ENCODE measurements around the gene USP32.
"Not testable (repeated sequence)": the region's sequence is repeated elsewhere in the genome, so short reads cannot be mapped to it uniquely, and the experiment has no call there.

The USP32 gene

DNA sequence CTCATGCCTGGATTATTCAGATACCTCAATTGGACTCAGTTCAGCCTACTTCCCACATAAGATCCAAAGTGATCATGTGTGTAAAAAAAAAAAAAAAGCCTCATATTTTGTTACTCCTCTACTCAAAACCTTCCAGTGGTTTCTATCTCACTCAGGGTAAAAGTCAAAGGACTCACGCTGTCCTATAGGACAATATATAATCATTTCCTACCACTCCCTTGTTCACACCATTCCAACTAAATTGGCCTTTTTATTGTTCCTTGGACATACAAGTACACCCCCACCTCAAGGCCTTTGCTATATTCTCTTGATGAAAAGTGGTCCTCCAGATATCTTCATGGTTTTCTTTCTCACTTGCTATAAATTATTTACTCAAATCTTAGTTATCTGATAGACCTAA, 99.2 kb downstream of the USP32 start:
- no peak for DNase-seq

DNA sequence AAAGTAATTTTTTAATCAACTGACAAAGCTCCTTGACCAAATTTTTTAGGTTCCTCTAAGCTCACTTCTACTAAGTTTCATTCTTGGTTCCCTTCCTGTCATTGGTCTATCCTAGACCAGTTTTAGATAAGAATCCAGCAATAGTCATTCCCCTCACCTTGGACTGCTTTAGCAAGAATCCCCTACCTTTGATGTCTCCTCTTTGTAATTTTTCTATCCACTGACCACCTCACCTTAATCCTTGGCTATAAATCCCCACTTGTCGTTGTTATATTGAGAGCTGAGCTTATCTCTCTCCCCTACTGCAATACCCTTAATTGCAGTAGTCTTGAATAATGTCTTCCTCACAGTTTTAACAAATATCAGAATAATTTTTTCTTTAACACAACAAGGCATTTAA, 107.2 kb downstream of the USP32 start:
- DNase-seq: no peak

DNA sequence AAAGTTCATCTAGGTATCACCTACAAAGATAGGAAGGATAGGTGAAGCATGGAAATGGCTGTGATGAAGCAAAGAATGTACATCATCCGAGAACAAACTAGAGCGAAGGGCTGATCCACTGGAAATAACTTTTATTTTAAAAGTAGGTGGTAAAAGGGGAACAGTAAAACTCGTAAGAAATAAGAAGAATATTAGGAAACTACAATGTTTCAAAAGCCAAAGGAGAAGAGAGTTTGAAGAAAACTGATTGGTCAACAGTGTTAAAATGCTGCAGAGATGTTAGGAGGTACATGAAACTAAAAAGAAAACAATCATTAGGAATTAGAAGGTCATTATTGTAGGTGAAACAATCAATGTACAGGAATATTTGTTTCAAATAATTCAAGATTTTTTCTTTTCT, 108.1 kb downstream of the USP32 start:
- no peak for DNase-seq

DNA sequence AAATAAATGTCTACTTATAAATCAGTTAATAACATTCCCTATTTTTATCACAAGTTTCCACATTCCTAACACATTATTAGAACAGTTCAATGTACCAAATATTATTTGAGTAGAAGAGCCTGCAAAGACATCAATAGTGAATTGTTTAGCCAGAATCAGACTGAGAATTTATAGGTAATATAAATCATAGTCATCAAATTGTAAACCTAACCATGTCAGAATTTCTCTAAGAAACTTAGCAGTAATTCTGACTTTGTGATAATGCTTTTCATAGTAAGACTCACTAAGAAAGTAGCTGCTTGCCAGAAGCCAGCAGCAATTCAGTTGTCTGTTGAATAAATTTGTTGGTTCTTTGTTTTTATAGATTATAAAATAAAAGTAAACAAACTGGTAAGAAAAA, 111.3 kb downstream of the USP32 start:
- no peak for DNase-seq

DNA sequence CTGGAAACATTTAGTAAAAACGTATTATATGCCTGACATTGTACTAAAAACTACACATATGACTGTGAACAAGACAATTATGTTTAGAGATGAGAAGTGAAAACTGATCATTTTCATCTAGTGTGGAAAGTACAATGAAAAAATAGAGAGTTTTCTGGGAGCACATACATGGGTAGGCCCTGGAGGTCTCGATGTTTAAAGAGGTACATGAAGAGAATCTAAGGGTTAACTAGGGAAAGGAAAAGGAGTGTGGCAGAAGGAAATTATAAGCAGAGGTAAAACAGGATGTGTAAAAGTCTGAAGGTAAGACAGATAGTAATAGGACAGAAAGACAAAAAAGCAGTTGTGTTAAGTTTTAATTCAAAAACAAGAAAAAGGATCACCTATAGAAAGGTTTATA, 113.7 kb downstream of the USP32 start:
- no peak for DNase-seq

GRCh38 chr17:60277258-60277657, 114.7 kb downstream of the USP32 start:
- no peak for DNase-seq

DNA sequence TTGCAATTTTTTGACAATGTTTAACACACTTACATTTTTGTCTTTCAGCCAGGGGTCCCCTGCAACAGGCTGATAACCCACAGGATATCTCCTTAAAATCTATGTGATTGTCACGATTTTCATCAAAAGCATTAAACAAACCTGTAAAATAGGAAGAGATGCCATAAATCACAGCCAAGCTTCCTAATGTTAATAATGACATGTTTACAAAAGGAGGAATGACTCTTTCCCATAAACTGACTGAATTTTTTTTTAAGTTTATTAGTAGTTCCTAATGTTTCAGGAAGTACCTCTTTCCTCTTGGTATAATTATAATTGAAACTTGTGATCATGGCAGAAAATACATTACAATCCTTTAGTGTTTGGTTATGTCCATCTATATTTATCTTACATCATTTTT, 122.5 kb downstream of the USP32 start:
- DNase-seq: no peak

DNA sequence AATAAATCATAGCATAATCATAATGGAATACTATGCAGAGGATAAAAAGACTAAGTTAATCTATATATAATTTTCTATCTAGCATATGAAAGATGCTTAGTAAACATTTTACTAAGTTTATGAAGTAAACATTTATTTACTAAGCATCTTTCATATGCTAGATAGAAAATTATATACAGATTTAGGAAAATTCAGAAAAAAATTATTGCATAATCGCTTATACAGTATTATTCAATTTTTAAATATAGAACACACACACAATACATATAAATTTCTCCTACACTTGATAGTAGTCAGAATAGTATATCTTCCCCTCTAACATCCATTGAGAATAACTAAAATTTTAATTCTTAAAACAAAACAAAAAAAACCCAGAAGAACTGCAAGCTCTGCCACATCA, 131.4 kb downstream of the USP32 start:
- no peak for DNase-seq

DNA sequence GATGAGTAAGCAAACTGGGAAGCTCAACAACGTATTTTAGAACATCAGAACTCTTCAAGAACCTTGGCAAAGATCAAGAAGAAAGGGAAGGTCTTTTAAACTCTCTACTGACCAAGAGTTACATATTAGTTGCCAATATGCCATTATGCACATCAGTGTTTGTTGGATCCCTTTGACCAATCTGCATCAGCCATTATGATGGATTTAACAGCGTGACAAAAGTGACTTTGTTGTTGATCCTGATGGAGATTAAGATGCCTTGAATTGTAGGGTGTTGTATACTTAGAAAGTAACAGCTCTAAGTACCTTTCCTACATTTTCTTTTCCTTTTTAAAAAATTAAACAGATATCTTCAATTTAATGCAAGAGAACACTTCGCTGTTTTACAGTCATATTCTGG, 133.6 kb downstream of the USP32 start:
- no peak for DNase-seq

DNA sequence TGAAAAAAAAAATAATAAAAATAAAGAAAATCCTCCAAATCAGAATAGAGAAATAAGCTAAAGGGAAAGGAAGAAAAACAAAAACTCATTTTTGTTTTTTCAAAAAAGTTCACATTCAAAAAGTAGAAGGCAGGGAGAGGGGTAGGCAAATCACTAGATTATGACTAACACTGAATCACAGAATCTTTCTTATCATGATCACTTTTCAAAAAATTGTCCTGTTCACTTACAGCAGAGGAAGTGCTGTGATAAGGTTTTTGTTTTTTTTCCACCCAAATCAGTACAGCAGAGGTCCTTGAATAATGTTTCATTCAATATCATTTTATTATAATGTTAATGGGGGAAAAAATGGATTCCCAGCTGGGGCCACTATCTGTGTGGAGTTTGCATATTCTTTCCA, 135.8 kb downstream of the USP32 start:
- no peak for DNase-seq

GRCh38 chr17:60253048-60253447, 138.9 kb downstream of the USP32 start:
- no peak for DNase-seq

DNA sequence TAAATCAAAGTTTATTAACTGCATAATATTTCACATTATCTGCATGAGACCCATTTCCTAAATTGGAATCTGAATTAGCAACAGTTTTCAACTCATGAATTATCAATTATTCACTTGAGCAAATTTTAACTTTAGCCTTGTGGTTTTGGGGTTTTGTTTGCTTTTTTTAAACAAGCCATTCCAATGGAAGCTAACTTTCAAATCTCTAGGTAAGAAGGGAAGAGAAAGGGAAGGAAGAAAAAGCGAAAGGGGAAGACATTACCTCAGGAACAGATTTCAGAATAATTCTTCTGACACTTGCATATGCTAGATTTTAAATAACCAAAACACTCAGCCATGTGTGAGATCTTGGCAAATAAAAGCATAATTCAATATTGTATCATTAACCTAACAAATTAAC, 139.5 kb downstream of the USP32 start:
- no peak for DNase-seq

GRCh38 chr17:60249290-60249826, 142.6 kb downstream of the USP32 start:
- no peak for DNase-seq

- DNase-seq: no peak
Observed at GRCh38 chr17:60248618-60249289, 143.2 kb downstream of the USP32 start.

DNA sequence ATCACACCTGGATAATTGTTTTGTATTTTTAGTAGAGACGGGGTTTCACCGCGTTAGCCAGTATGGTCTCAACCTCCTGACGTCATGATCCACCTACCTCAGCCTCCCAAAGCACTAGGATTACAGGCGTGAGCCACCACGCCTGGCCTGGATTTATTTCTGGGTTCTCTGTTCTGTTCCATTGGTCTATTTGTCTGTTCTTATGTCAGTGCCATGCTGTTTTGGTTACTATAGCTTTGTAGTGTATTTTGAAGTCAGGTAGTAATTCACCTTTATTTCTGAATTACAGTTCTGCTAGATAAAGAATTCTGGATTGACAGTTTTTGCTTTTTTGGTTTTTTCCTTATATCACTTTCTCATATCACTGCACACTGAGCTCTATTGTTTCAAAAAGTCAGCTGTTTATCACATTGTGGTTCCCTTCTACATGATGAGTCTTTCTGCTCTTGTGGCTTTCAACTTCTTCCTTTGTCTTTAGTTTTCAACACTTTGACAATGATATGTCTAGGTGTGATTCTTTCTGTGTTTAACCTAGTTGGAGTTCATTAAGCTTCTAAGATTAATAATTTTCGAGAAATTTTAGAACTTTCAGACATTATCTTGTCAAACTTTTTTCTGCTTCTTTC, 144.0 kb downstream of the USP32 start:
- DNase-seq: no peak

GRCh38 chr17:60244656-60245055, 147.3 kb downstream of the USP32 start:
- DNase-seq: no peak

DNA sequence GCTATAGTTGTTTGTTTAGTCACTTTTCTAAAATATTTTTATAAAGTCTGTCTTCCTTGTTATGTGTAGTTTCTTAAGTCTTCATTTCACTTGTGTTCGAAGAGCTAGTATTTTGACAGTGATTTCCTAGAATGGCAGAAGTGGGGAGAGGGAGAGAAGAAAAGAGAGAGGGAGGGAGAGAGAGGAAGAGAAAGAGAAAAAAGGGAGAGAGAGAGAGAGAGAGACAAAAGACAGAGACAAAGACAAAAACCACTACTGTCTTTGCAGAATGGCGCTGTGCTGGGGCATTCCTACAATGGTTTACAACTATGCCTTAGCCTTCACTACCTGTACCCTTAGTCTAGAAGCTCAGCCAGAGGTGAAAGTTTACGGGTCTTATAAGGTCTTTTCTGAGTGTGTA, 151.6 kb downstream of the USP32 start:
- DNase-seq: no peak

- DNase-seq: no peak
Observed at GRCh38 chr17:60231691-60232090, 160.2 kb downstream of the USP32 start.

DNA sequence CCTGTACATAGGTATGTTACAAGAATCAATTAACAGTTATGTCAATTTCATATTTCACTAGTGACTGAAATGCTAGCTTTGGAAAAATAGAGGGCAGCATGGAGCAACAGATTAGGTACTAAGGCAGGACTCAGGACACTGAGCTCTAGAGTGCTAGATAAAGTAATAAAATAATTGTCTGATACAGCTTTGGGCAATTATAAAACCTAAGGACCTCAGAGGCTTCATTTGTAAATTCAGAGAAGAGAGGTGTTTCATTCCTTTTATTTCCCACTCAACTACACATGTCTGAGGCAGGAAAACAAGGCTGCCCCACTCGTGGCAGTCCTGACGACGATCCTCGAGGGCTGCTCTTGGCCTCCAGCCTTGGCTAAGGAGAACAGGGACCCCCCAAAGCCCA, 160.7 kb downstream of the USP32 start:
- DNase-seq: no peak

GRCh38 chr17:60230358-60230757, 161.6 kb downstream of the USP32 start:
- DNase-seq: no peak

DNA sequence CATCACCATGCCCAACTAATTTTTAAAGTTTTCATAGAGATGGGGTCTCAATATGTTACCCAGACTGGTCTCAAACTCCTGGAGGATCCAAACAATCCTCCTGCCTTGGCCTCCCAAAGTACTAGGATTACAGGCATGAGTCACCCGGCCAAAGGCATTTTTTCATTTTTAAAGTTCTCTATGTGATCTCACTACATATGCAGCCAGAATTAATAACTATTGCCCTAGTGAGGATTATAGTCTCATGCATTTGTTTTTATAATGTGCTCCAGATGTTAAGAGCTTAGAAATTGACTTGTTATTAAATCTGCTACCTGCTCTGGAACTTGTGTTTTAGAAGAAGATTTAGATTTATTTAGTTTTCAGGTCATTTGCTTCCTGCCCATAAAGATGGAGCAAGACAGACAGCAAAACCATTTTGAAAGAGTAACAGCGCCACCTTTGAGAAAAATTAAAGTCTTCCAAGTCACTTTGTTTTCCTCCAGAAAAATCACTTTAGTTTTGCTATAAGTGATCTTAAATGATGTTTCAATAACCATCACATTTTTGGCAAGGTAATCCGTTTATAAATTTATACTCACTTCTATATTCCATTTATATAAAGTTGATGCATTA, 162.6 kb downstream of the USP32 start:
- no peak for DNase-seq

DNA sequence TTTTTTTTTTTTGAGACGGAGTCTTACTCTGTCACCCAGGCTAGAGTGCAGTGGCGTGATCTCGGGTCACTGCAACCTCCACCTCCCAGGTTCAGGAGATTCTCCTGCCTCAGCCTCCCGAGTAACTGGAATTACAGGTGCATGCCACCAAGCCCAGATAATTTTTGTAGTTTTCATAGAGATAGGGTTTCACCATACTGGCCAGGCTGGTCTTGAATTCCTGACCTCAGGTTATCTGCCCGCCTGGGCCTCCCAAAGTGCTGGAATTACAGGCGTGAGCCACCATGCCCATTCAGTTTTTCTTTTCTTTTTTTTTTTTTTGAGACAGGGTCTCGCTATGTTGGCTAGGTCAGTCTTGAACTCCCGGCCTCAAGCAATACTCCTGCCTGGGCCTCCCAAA, 164.7 kb downstream of the USP32 start:
- DNase-seq: not testable (repeated sequence)

- DNase-seq: no peak
Observed at GRCh38 chr17:60224064-60224463, 167.9 kb downstream of the USP32 start.

DNA sequence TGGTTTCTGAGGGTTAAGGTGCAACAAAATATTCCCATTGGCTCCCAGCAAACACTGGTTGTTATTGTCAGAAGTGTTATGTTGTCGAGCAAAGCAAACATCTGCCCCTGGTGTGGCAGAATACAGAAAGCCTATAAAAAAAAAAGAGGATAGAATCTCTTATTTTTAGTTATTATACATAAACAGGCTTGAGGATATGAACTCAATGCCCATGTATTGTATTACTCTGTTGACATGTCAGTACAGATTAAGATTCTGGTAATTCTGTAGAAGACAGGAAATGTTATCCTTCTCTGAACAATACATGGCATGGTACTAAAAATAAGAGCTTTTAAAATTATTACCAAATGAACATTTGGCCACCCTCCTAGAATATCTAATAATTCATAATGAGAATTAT, 168.5 kb downstream of the USP32 start:
- DNase-seq: no peak

Data from activated CD4-positive, CD25-positive, alpha-beta regulatory T cell treated with anti-CD3 and anti-CD28 coated beads, Interleukin-2, amount 50 U/mL, for 72 hours (primary cell).